Aorta (tissue), 5 donors: Measurements from ENCODE around the gene C20orf144. TPM values are rescaled to one million over a fixed set of nuclear protein-coding genes. Genes with fewer than 3 reads are reported as not detected.

Source experiments
- ATAC-seq: fragments of 200-7000 bp; cut with Tn5 transposase; one replicate; pipeline ENCODE4 v1.9.1; 2022; ENCODE audit warnings: moderate library complexity; ENCODE audit not compliant: low FRiP score
- DNase-seq, 2 donors: peaks; one replicate each; pipeline ENCODE4 v3.0.0-alpha.2; 2020
- H3K27ac ChIP-seq, 2 donors: one replicate each; pipeline ENCODE4 v1.5.1; 2013; ENCODE audit warnings: low read length in 2 of 2, mild to moderate bottlenecking in 2 of 2, moderate library complexity in 2 of 2, control low read depth in 1 of 2, inconsistent platforms in 1 of 2, low read depth in 1 of 2
- H3K27me3 ChIP-seq, 2 donors: one replicate each; pipeline ENCODE4 v1.6.1; 2013; ENCODE audit warnings: control low read depth in 1 of 2, low read length in 1 of 2, mild to moderate bottlenecking in 1 of 2, moderate library complexity in 1 of 2; ENCODE audit not compliant: insufficient read depth in 2 of 2, control insufficient read depth in 1 of 2
- H3K36me3 ChIP-seq, 2 donors: one replicate each; pipeline ENCODE4 v1.6.1; 2013; ENCODE audit warnings: control low read depth in 1 of 2, low read length in 1 of 2, mild to moderate bottlenecking in 1 of 2; ENCODE audit not compliant: insufficient read depth in 2 of 2, control insufficient read depth in 1 of 2
- H3K4me1 ChIP-seq, 2 donors: one replicate each; pipeline ENCODE4 v1.6.1; 2013; ENCODE audit warnings: low read length in 2 of 2, control low read depth in 1 of 2, mild to moderate bottlenecking in 1 of 2, moderate library complexity in 1 of 2; ENCODE audit not compliant: insufficient read depth in 2 of 2, control insufficient read depth in 1 of 2
- H3K4me3 ChIP-seq, 2 donors: one replicate each; pipeline ENCODE4 v1.5.1; 2013; ENCODE audit warnings: low read length in 2 of 2, control low read depth in 1 of 2, mild to moderate bottlenecking in 1 of 2
- H3K9me3 ChIP-seq: one replicate; pipeline ENCODE4 v1.6.1; 2013; ENCODE audit warnings: mild to moderate bottlenecking, low read length; ENCODE audit not compliant: control insufficient read depth
- WGBS, 2 donors: extraction: QIAGEN DNeasy Blood & Tissue Kit; methylation state at CpG; one replicate each; pipeline ENCODE4 v1.1.7; 2013; 5-methylcytosine and 5-hydroxymethylcytosine counted together
- intact Hi-C, 2 donors: fragments of 100-400 bp; cut with DNase I; formaldehyde crosslinking; loops; one replicate each; pipeline versions ENCODE4 v1.14.2 to v1.15.0; 2022
- polyA plus RNA-seq, 2 donors: library from polyadenylated mRNA; stranded (reverse); fragments of 200-250 nt; gene quantifications; one replicate each; pipeline ENCODE4 v1.2.3, GENCODE V29; 2013
- total RNA-seq, 2 donors: library from RNA; stranded (reverse); fragmentation: NEBNext Ultra II Directional; extraction: Animal tissue kit (Norgen Biotek cat#: 25700); gene quantifications; one replicate each; pipeline ENCODE4 v1.2.1, GENCODE V29; 2021
- donor health status: healthy with polysubstance abuse.
- donor health status: Bipolar disorder and iron deficiency.
- donor health status: DM: no; HTN: no; CAD: no.
- donor health status: DM: no; HTN: no; CAD: no.
- donor health status: DM: yes; HTN: yes; CAD: no.

C20orf144 gene
- total and polyA plus RNA-seq, 4 donors = 0.16 to 0.31 TPM; not detected in 2

DNA sequence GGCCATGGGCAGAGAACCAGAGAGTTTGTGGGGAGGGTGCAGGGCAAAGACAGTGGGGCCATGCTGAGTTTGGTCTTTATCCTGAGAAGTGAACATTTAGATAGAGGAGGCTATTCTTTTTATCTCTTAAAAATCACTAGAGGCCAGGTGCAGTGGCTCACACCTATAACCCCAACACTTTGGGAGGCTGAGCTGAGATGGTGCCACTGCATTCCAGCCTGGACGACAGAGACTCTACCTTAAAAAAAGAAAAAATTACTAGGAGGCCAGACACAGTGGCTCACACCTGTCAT, 49.3 kb downstream of the C20orf144 start:
- no peaks in the 10 kb centered on the region for H3K9me3 ChIP-seq
- intact Hi-C loops = no loop called here
- ATAC-seq (no peak), DNase-seq (no peak)
- no peak overlapping the region for H3K4me3 ChIP-seq
- H3K27me3 ChIP-seq = no peaks in the 10 kb centered on the region
- no peak overlapping the region for H3K27ac ChIP-seq
- no peaks in the 10 kb centered on the region for H3K4me1 ChIP-seq
- H3K36me3 ChIP-seq = no peaks in the 10 kb centered on the region
- 79 to 89% methylated on average over 1 of the region's 1 CpG for WGBS, 2 donors

Other genes with a start within 250 kb of the C20orf144 start
- gene SNTA1, start 218.6 kb upstream of the C20orf144 start, total RNA-seq = 10 to 100 TPM; 37.5 to 43.2 TPM
- gene SNTA1, start 218.6 kb upstream of the C20orf144 start, polyA plus RNA-seq = 10 to 100 TPM; 46.3 to 61.4 TPM
- gene CBFA2T2, start 172.2 kb upstream of the C20orf144 start, total RNA-seq = 10 to 100 TPM; 15.7 to 20.2 TPM
- gene CBFA2T2, start 172.2 kb upstream of the C20orf144 start, polyA plus RNA-seq = 1 to 10 TPM; 2.1 to 8.2 TPM
- gene ACTL10, start 4.6 kb downstream of the C20orf144 start, total RNA-seq = 1 to 10 TPM in 1 of 2 donors, under 1 TPM in 1; 0.96 to 1.2 TPM
- 1 to 10 TPM in 1 of 2 donors, under 1 TPM in 1; 0.63 to 1.2 TPM for gene ACTL10, start 4.6 kb downstream of the C20orf144 start, polyA plus RNA-seq
- 10 to 100 TPM; 20.5 to 26.1 TPM for gene NECAB3, start 12.1 kb downstream of the C20orf144 start, total RNA-seq
- 10 to 100 TPM; 10.6 to 53.1 TPM for gene NECAB3, start 12.1 kb downstream of the C20orf144 start, polyA plus RNA-seq
- 1 to 10 TPM; 1.4 to 1.5 TPM for gene E2F1, start 24.1 kb downstream of the C20orf144 start, total RNA-seq
- 1 to 10 TPM; 1.6 TPM for gene E2F1, start 24.1 kb downstream of the C20orf144 start, polyA plus RNA-seq
- 1 to 10 TPM; 4.4 to 7.5 TPM for gene PXMP4, start 58.0 kb downstream of the C20orf144 start, total RNA-seq
- 1 to 10 TPM; 1.5 to 4.9 TPM for gene PXMP4, start 58.0 kb downstream of the C20orf144 start, polyA plus RNA-seq
- gene ZNF341, start 69.7 kb downstream of the C20orf144 start, total RNA-seq = 1 to 10 TPM; 2.1 to 3.1 TPM
- gene ZNF341, start 69.7 kb downstream of the C20orf144 start, polyA plus RNA-seq = 1 to 10 TPM in 1 of 2 donors, under 1 TPM in 1; 0.50 to 4.1 TPM
- 100 to 1,000 TPM in 1 of 2 donors, 10 to 100 TPM in 1; 96.6 to 107 TPM for gene CHMP4B, start 149.0 kb downstream of the C20orf144 start, total RNA-seq
- 100 to 1,000 TPM; 149 to 194 TPM for gene CHMP4B, start 149.0 kb downstream of the C20orf144 start, polyA plus RNA-seq